ENCODE data around the gene PRSS33. TPM values are rescaled to one million over a fixed set of nuclear protein-coding genes. Genes with fewer than 3 reads are reported as not detected.

Gene PRSS33
- total RNA-seq, 1 donor from 2014 or later = not detected

DNA sequence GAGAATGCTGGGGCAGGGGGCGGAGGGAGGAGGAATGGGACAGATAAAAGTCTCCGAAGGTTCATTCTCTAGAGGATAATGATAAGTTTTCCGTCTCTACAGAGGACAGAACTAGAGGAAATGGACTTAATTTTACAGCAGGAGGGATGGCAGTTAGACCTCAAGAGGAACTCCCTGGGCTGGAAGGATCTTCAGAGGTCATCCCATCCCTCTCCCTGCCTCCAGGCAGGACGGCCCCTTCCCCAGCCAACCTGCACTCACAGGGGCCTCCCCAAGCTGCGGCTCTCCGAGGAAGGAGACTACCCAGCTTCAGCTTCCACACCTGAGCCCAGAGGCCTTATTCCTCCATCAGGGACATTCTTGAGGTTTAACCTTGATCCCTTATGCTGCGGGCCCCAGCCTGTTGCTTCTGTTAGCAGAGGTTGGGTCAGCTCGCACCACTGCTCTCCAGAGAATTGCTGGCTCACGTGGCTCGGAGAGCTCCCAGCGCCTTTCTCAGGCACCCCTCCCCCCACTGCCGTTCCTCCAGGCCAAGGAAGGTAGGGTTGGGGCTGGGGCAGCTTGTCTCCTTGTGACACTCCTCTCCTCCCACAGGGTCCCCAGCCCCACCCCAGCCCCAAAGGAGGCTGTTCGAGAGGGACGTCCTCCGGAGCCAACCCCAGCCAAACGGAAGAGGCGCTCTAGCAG is 18.8 kb downstream of the PRSS33 start:
- no peaks in the 10 kb centered on the region for H3K9me3 ChIP-seq (replicated peaks)
- peaks cover 99% of the 10 kb centered on the region for H3K36me3 ChIP-seq
- no peaks in the 10 kb centered on the region for H3K27me3 ChIP-seq (ENCODE audit: low read depth)
- TF ChIP-seq, protein P1, sequence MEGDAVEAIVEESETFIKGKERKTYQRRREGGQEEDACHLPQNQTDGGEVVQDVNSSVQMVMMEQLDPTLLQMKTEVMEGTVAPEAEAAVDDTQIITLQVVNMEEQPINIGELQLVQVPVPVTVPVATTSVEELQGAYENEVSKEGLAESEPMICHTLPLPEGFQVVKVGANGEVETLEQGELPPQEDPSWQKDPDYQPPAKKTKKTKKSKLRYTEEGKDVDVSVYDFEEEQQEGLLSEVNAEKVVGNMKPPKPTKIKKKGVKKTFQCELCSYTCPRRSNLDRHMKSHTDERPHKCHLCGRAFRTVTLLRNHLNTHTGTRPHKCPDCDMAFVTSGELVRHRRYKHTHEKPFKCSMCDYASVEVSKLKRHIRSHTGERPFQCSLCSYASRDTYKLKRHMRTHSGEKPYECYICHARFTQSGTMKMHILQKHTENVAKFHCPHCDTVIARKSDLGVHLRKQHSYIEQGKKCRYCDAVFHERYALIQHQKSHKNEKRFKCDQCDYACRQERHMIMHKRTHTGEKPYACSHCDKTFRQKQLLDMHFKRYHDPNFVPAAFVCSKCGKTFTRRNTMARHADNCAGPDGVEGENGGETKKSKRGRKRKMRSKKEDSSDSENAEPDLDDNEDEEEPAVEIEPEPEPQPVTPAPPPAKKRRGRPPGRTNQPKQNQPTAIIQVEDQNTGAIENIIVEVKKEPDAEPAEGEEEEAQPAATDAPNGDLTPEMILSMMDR (IDR thresholded peaks at IDR 0.05; ENCODE audit: borderline replicate concordance) = no peak
- DNase-seq = no peak
- no peak overlapping the region for H3K4me3 ChIP-seq
- peaks cover 48% of the 10 kb centered on the region for H3K4me1 ChIP-seq
- H3K27ac ChIP-seq (replicated peaks) = peak overlapping the region; percentile 38
- intact Hi-C loops (cut with micrococcal nuclease) = no loop called here

DNA sequence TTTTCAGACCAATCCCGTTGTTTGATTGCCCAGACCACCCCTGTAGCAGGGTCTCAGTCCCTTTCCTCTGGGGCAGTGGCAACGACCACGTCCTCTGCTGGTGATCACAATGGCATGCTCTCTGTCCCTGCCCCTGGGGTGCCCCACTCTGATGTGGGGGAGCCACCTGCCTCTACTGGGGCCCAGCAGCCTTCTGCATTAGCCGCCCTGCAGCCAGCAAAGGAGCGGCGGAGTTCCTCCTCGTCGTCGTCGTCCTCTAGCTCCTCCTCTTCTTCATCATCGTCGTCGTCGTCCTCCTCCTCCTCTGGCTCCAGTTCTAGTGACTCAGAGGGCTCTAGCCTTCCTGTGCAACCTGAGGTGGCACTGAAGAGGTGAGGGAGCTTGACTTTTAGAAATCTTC is 19.5 kb downstream of the PRSS33 start:
- H3K9me3 ChIP-seq (replicated peaks) = no peaks in the 10 kb centered on the region
- TF ChIP-seq, protein P1 (IDR thresholded peaks at IDR 0.05; ENCODE audit: borderline replicate concordance) = no peak
- no peaks in the 10 kb centered on the region for H3K27me3 ChIP-seq (ENCODE audit: low read depth)
- intact Hi-C loops (cut with micrococcal nuclease) = no loop called here
- H3K27ac ChIP-seq (replicated peaks) = peak overlapping the region; percentile 38
- no peak overlapping the region for H3K4me3 ChIP-seq
- H3K4me1 ChIP-seq = peaks cover 48% of the 10 kb centered on the region
- H3K36me3 ChIP-seq = peaks cover 100% of the 10 kb centered on the region
- no peak for DNase-seq

DNA sequence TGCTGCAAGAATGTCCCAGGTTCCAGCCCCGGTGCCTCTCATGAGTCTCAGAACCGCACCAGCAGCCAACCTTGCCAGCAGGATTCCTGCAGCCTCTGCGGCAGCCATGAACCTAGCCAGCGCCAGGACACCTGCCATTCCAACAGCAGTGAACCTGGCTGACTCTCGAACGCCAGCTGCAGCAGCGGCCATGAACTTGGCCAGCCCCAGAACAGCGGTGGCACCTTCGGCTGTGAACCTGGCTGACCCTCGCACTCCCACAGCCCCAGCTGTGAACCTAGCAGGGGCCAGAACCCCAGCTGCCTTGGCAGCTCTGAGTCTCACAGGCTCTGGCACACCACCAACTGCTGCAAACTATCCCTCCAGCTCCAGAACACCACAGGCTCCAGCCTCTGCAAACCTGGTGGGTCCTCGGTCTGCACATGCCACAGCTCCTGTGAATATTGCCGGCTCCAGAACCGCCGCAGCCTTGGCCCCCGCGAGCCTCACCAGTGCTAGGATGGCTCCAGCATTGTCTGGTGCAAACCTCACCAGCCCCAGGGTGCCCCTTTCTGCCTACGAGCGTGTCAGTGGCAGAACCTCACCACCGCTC is 20.1 kb downstream of the PRSS33 start:
- Histone ChIP-seq H3K36me3 (peaks cover 100% of the 10 kb centered on the region), H3K4me3 (no peak overlapping the region), H3K27me3 (ENCODE audit: low read depth) (no peaks in the 10 kb centered on the region), H3K4me1 (peaks cover 48% of the 10 kb centered on the region), H3K9me3 (replicated peaks) (no peaks in the 10 kb centered on the region), H3K27ac (replicated peaks) (no peak overlapping the region)
- intact Hi-C loops (cut with micrococcal nuclease) = no loop called here
- DNase-seq = no peak
- TF ChIP-seq, protein P1 (IDR thresholded peaks at IDR 0.05; ENCODE audit: borderline replicate concordance) = no peak

DNA sequence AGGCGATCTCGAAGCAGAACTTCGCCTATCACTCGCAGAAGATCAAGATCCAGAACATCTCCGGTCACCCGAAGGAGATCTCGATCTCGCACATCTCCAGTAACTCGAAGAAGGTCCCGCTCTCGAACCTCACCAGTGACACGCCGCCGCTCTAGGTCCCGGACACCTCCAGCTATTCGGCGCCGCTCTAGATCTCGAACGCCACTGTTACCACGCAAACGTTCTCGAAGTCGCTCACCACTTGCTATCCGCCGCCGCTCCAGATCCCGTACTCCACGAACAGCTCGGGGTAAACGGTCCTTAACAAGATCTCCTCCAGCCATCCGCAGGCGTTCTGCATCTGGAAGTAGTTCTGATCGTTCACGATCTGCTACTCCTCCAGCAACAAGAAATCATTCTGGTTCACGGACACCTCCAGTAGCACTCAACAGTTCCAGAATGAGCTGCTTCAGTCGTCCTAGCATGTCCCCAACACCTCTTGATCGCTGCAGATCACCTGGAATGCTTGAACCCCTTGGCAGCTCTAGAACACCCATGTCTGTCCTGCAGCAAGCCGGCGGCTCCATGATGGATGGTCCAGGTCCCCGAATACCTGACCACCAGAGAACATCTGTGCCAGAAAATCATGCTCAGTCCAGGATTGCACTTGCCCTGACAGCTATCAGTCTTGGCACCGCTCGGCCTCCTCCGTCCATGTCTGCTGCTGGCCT is 20.8 kb downstream of the PRSS33 start:
- Histone ChIP-seq H3K36me3 (peaks cover 100% of the 10 kb centered on the region), H3K4me3 (no peak overlapping the region), H3K9me3 (replicated peaks) (no peaks in the 10 kb centered on the region), H3K4me1 (peaks cover 45% of the 10 kb centered on the region), H3K27ac (replicated peaks) (no peak overlapping the region), H3K27me3 (ENCODE audit: low read depth) (no peaks in the 10 kb centered on the region)
- TF ChIP-seq, protein P1 (IDR thresholded peaks at IDR 0.05; ENCODE audit: borderline replicate concordance) = no peak
- no peak for DNase-seq
- intact Hi-C loops (cut with micrococcal nuclease) = no loop called here

DNA sequence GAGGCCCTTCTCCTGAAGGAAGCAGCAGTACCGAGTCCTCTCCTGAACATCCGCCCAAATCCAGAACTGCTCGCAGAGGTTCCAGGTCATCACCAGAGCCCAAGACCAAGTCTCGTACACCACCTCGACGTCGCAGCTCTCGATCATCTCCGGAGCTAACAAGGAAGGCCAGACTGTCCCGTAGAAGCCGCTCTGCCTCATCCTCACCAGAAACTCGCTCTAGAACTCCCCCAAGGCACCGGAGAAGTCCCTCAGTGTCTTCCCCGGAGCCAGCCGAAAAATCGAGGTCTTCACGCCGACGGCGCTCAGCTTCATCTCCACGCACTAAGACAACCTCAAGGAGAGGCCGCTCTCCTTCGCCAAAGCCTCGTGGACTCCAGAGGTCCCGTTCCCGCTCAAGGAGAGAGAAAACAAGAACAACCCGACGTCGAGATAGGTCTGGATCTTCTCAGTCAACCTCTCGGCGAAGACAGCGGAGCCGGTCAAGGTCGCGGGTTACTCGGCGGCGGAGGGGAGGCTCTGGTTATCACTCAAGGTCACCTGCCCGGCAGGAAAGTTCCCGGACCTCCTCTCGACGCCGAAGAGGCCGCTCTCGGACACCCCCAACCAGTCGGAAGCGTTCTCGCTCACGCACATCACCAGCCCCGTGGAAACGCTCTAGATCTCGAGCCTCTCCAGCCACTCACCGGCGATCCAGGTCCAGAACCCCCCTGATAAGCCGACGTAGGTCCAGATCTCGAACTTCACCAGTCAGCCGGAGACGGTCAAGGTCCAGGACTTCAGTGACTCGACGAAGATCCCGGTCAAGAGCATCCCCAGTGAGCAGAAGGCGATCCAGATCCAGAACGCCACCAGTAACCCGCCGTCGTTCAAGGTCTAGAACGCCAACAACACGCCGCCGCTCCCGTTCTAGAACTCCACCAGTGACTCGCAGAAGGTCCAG is 21.6 kb downstream of the PRSS33 start:
- intact Hi-C loops (cut with micrococcal nuclease) = no loop called here

More for the DNA sequence above, 21.6 kb downstream of the PRSS33 start:
- TF ChIP-seq, protein P1 (IDR thresholded peaks at IDR 0.05; ENCODE audit: borderline replicate concordance) = no peak
- peaks cover 100% of the 10 kb centered on the region for H3K36me3 ChIP-seq
- H3K4me3 ChIP-seq = no peak overlapping the region
- H3K4me1 ChIP-seq = peaks cover 46% of the 10 kb centered on the region
- H3K27me3 ChIP-seq (ENCODE audit: low read depth) = no peaks in the 10 kb centered on the region
- DNase-seq = no peak
- H3K9me3 ChIP-seq (replicated peaks) = no peaks in the 10 kb centered on the region
- H3K27ac ChIP-seq (replicated peaks) = no peak overlapping the region

Data from left ventricle myocardium inferior (tissue), 1 donor.